H1 (cell line): ENCODE results near the gene OR56A3. TPM values are rescaled to one million over a fixed set of nuclear protein-coding genes. Genes with fewer than 3 reads are reported as not detected.

ENCODE experiments used
- HDAC6 ChIP-seq: IDR thresholded peaks from one replicate; pipeline ENCODE4 v1.7.1; 2012; ENCODE audit warnings: low read depth, mild to moderate bottlenecking, inconsistent platforms, low read length, moderate library complexity
- KDM1A ChIP-seq: fragments of 200-600, 300-600 bp; sonication (generic); IDR thresholded peaks from 2 replicates; pipeline ENCODE4 v1.7.1; 2016; ENCODE audit warnings: mild to moderate bottlenecking, low read length, borderline replicate concordance
- PHF8 ChIP-seq: fragments of 200-600 bp; sonication (generic); conservative IDR thresholded peaks from 2 replicates; pipeline ENCODE4 v1.7.1; 2012; ENCODE audit warnings: low read depth, mild to moderate bottlenecking, inconsistent platforms, low read length, moderate library complexity
- RXRA ChIP-seq: IDR thresholded peaks from 2 replicates; pipeline ENCODE4 v1.6.1; 2011; ENCODE audit warnings: low read depth, mild to moderate bottlenecking, low read length, moderate library complexity; ENCODE audit not compliant: insufficient read depth
- SAP30 ChIP-seq: fragments of 300-600 bp; sonication (generic); IDR thresholded peaks from 2 replicates; pipeline ENCODE4 v1.7.1; 2012; ENCODE audit warnings: low read length, moderate library complexity, mild to moderate bottlenecking, inconsistent platforms; ENCODE audit not compliant: insufficient read depth, insufficient replicate concordance
- SIX5 ChIP-seq: IDR thresholded peaks from 2 replicates; pipeline ENCODE4 v1.6.1; 2011; ENCODE audit warnings: mild to moderate bottlenecking, low read depth, low read length
- polyA plus RNA-seq, 7 experiments: library from polyadenylated mRNA; depleted of rRNA in 3 of 7; stranded (reverse) in 5 of 7; unstranded in 2 of 7; fragments of >200 nt in 5 of 7; fragments of 200-250 nt in 2 of 7; gene quantifications; 1 replicate in 5 of 7; 2 replicates in 1 of 7; 4 replicates in 1 of 7; pipeline versions ENCODE4 v1.2.1 to v1.2.3, GENCODE V29; 2011 to 2013; ENCODE audit warnings: missing spikeins in 2 of 7, mixed read lengths in 2 of 7
- total RNA-seq: library from RNA; stranded (reverse); fragmentation: NEBNext Ultra II Directional; extraction: Animal tissue kit (Norgen Biotek cat#: 25700); gene quantifications from 2 replicates; pipeline ENCODE4 v1.2.1, GENCODE V29; 2021
- TF ChIP-seq, protein P1 (sequence below): fragments of 300-600 bp; sonication (generic); IDR thresholded peaks from 2 replicates; pipeline ENCODE4 v1.7.1; 2012; ENCODE audit warnings: low read length, moderate library complexity, mild to moderate bottlenecking, inconsistent platforms; ENCODE audit not compliant: insufficient replicate concordance
- TF ChIP-seq, protein P2 (sequence below): IDR thresholded peaks from 2 replicates; pipeline ENCODE4 v1.6.1; 2012; ENCODE audit warnings: inconsistent platforms

Gene OR56A3
- total and polyA plus RNA-seq, 2 of the 8 experiments (the other 6 are each of a cell fraction or from before 2014, with no cell fraction given), result not detected

DNA sequence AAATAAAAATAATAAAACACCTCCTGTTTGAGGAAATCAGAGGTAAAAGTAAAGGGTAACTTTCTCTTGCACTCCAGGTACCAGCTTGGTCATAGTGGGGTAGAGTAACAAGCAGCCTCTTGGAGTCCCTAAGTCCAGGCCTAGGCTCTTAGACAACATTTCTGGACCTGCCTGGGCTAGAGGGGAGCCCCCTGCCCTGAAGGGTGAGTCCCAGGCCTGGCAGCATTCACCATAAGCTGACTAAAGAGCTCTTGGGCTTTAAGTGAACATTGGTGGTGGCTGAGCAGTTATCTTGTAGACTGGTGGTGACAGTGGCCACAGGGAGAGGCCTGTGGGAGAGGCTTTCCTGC, 18.6 kb upstream of the OR56A3 start (continued):
- TF ChIP-seq, protein P1, sequence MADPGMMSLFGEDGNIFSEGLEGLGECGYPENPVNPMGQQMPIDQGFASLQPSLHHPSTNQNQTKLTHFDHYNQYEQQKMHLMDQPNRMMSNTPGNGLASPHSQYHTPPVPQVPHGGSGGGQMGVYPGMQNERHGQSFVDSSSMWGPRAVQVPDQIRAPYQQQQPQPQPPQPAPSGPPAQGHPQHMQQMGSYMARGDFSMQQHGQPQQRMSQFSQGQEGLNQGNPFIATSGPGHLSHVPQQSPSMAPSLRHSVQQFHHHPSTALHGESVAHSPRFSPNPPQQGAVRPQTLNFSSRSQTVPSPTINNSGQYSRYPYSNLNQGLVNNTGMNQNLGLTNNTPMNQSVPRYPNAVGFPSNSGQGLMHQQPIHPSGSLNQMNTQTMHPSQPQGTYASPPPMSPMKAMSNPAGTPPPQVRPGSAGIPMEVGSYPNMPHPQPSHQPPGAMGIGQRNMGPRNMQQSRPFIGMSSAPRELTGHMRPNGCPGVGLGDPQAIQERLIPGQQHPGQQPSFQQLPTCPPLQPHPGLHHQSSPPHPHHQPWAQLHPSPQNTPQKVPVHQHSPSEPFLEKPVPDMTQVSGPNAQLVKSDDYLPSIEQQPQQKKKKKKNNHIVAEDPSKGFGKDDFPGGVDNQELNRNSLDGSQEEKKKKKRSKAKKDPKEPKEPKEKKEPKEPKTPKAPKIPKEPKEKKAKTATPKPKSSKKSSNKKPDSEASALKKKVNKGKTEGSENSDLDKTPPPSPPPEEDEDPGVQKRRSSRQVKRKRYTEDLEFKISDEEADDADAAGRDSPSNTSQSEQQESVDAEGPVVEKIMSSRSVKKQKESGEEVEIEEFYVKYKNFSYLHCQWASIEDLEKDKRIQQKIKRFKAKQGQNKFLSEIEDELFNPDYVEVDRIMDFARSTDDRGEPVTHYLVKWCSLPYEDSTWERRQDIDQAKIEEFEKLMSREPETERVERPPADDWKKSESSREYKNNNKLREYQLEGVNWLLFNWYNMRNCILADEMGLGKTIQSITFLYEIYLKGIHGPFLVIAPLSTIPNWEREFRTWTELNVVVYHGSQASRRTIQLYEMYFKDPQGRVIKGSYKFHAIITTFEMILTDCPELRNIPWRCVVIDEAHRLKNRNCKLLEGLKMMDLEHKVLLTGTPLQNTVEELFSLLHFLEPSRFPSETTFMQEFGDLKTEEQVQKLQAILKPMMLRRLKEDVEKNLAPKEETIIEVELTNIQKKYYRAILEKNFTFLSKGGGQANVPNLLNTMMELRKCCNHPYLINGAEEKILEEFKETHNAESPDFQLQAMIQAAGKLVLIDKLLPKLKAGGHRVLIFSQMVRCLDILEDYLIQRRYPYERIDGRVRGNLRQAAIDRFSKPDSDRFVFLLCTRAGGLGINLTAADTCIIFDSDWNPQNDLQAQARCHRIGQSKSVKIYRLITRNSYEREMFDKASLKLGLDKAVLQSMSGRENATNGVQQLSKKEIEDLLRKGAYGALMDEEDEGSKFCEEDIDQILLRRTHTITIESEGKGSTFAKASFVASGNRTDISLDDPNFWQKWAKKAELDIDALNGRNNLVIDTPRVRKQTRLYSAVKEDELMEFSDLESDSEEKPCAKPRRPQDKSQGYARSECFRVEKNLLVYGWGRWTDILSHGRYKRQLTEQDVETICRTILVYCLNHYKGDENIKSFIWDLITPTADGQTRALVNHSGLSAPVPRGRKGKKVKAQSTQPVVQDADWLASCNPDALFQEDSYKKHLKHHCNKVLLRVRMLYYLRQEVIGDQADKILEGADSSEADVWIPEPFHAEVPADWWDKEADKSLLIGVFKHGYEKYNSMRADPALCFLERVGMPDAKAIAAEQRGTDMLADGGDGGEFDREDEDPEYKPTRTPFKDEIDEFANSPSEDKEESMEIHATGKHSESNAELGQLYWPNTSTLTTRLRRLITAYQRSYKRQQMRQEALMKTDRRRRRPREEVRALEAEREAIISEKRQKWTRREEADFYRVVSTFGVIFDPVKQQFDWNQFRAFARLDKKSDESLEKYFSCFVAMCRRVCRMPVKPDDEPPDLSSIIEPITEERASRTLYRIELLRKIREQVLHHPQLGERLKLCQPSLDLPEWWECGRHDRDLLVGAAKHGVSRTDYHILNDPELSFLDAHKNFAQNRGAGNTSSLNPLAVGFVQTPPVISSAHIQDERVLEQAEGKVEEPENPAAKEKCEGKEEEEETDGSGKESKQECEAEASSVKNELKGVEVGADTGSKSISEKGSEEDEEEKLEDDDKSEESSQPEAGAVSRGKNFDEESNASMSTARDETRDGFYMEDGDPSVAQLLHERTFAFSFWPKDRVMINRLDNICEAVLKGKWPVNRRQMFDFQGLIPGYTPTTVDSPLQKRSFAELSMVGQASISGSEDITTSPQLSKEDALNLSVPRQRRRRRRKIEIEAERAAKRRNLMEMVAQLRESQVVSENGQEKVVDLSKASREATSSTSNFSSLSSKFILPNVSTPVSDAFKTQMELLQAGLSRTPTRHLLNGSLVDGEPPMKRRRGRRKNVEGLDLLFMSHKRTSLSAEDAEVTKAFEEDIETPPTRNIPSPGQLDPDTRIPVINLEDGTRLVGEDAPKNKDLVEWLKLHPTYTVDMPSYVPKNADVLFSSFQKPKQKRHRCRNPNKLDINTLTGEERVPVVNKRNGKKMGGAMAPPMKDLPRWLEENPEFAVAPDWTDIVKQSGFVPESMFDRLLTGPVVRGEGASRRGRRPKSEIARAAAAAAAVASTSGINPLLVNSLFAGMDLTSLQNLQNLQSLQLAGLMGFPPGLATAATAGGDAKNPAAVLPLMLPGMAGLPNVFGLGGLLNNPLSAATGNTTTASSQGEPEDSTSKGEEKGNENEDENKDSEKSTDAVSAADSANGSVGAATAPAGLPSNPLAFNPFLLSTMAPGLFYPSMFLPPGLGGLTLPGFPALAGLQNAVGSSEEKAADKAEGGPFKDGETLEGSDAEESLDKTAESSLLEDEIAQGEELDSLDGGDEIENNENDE, result no peak
- TF ChIP-seq SIX5 (no peak), RXRA (no peak), HDAC6 (no peak), PHF8 (no peak), KDM1A (no peak), SAP30 (no peak)
- TF ChIP-seq, protein P2, sequence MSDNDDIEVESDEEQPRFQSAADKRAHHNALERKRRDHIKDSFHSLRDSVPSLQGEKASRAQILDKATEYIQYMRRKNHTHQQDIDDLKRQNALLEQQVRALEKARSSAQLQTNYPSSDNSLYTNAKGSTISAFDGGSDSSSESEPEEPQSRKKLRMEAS, result no peak
